IPS DF 4.7 (cell line): ENCODE measurements around the gene MYOG.

Experiments used
- DNase-seq: peaks from one replicate; pipeline ENCODE4 v3.0.0-alpha.2; 2013; ENCODE audit warnings: low spot score; ENCODE audit errors: extremely low read depth

Gene MYOG

DNA sequence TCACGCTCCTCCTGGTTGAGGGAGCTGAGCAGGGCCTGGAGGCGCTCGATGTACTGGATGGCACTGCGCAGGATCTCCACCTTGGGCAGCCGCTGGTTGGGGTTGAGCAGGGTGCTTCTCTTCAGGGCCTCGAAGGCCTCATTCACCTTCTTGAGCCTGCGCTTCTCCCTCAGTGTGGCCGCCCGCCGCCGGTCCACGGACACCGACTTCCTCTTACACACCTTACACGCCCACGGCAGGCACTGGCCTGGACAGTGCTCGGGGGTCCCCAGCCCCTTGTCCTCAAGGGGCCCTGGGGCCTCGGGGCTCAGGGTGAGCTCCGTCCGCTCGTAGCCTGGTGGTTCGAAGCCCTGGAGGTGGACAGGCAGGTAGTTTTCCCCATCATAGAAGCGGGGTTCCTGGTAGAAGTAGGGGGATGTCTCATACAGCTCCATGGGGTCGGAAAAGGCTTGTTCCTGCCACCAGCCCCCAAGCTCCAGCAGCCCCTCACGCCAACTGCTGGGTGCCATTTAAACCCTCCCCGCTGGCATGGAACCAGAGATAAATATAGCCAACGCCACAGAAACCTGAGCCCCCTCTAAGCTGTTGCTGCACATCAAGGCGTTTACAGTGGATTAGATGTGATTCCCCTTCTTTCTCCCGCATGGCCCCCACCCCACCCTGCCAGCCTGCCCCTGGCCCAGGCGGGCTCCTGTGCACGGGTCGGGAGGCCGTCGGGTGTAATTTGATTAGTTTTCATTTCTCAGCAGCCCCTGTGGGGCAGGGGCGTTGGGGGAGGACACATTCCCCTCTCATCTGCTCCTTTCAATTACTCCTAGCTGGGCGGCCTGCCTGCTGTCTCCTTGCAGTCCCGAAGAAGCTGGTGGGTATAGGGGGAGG is at the start of gene MYOG:
MYOG (minus strand) TSS at position 485 of the 879 bp plus-strand sequence; CDS start at position 434, 51 bp downstream.
- no peak for DNase-seq

DNA sequence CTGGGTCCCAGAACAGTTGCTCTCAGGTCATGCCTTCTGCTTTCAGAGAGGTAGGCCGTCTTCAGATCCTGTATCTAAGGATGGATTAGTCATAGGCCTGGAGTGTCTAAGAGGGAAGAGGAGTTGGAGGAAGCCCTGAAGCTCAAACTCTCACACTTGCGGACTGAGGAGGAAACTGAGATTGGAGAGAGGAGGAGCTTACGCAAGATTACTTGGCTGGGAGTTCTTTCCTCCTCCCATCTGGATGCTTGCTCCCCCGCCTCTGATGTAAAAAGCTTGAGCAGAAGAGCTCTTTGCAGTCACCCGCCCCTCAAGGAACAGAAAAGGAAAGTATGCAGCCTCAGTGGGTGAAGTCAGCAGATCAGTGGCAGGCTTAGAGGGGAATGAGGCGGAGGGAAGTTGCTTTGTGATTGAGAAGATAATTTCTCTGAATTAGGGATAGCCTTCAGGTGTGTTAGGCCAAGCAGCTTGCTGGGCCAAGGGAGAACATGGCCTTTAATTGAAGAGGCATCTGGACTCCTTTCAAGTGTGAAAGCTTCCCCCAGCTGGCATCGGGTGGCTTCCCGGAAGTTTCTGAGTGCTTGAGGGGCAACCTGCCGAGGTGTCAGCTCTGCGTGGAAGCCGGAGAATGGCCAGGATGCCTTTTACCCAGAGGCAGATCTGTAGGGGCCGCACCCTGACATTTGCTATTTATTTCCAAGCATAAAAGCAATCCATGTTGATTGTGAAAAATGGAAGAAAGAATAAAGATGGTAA is 48.3 kb upstream of the MYOG start:
- no peak for DNase-seq

DNA sequence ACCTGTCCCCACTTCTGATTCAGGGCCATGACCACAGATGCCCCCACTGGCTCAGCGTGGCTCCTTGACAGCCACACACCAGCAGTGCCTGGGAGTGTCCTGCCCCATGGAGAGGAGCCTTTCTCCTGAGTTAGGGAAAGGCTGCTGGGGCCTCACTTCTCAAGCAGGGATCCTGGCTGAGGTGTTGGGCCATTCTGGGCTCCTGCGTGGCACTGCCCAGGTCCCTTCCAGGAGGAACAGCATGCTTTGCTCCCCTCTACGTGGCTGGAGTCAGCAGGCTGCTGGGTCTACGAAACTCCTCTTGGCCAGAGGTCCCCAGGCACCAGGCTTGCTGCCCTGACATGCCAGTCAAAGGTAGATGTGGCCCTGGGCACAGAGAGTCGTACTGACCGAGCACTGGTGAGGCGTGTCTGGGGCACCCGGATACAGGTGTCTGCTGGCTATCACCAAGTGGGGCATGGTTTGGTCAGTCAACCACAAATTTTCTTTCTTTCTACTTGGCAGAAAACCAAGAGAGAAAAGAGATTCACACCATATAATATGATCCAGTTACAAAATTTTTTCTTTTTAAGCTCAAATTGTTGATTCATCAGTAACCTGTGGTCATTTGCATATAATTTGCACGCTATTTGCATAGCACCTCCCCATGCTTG is 45.9 kb upstream of the MYOG start:
- no peak for DNase-seq

DNA sequence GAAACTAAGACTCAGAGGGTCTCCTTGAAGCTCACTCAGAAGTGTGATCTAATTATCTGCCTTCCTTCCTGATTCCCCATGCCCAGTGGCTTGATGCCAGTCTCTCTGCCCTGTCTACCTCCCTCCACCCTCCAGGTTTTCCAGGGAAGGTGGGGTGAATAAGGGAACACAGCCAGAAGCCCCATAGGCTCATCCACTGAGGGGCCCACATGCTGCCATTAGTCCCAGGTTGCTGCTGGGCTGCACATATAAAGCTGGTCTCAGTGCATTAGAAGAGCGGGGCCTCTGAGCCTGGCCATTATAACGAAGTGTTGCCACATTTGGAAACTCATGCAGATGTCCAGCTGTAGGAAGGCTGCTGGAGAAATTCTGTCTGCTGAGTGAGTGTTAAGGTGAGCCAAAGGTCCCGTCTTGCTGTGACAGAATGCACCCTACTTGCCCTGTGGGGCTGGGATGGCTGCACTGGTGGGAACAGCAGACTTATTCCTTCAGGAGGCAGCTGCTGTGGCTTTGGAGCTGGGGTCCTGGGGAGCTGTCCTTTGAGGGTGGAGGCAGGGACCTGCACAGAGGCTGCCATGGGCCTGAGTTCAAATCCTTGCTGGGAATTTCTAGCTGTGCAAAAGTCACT is 44.7 kb upstream of the MYOG start:
- DNase-seq, result no peak

DNA sequence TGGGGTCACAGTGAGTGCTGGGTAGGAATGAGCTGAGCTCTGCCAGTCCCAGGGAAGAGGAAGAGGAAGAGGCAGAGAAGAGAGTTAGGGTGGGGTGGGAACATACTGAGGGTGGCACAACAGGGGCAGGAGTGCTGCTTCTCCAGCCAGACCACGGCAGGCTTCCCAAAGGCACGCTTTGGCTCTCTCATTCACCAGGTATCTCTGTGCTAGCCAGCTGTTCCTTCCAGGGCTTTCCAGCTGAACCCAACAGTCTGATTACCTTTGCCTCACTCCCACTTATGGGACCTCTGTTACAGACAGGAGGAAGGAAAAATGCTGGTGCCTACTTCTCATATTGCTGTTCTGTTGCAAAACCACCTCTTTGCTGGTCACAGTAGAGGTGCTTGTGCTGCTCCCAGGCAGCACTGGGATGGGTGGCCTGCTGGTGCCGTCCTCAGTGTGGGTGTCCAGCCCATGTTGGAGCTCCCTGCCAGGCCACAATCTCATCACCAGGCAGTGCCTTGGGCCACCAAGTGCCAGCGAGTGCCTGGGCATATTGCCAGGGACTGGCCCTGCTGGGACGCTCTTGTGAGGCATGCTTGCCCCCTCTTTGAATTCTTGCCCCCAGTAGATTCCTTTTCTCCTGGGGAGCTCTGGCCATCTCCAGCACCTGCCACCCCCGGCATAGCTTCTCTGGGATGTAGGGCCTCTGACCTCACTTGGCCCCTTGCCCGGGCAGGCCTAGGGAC is 43.9 kb upstream of the MYOG start:
- no peak for DNase-seq

DNA sequence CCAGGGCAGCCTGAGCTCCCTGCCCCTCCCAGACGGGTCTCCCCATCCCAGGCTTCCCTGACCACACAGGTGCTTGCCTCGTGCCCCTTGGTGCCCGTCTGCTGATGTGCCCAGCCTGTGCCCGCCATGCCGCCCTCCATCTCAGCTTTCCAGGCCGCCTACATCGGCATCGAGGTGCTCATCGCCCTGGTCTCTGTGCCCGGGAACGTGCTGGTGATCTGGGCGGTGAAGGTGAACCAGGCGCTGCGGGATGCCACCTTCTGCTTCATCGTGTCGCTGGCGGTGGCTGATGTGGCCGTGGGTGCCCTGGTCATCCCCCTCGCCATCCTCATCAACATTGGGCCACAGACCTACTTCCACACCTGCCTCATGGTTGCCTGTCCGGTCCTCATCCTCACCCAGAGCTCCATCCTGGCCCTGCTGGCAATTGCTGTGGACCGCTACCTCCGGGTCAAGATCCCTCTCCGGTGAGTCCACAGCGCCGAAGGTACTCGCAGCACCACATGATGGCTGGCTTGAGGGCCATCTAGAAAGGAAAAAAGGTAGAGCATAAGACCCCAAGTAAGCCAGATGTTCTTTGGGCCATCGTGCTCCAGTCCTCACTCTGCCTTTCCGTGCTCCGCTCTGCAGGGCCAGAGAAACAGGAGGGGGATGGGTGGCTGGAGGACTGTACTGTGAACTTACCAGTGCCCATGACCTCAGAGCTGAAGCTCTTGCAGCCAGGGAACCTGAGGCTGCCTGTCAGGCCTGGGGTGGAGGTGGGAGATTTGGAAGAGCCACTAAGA is 43.1 kb upstream of the MYOG start:
- no peak for DNase-seq

DNA sequence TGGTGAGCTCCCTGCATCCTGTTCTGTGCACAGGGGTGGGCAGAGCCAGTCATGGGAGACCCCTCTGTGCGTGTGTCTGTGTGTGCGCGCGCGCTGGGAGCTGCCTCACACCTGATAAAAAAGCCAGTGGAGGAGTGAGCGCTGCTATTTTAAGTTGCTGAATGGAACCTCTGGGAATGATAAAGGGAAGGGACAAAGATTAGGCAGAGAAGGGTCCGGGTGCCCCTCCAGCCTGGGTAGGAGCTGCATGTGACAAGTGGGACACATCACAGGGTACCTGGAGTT is 42.6 kb upstream of the MYOG start:
- no peak for DNase-seq

DNA sequence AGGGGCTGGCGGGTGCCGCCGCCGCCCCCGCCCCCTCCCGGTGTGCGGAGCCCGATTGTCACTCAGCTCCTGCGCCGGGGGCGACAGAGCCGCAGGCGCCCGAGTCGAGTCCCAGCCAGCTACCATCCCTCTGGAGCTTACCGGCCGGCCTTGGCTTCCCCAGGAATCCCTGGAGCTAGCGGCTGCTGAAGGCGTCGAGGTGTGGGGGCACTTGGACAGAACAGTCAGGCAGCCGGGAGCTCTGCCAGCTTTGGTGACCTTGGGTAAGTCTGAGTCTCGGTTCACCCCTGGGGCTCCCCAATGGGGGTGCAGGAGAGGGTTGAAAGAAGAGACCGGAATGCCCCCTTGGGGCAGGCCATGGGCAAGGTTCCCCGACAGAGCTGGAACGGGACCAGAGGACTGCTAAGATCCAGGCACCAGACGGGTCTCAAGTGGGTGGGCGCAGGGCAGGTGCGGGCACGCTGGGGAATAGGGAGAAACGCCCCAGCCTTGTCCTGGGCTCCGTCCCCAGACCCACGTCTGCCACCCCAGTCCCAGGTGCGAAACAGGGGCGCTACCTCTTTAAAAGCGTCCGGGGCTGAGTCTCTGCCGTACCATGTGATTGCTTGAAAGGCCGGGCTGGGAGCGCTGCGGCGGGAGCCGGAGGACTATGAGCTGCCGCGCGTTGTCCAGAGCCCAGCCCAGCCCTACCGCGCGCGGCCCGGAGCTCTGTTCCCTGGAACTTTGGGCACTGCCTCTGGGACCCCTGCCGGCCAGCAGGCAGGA is 42.0 kb upstream of the MYOG start, which contains the start of gene ADORA1:
ADORA1 (plus strand) TSS at position 61 of the 765 bp plus-strand sequence. CDS start 1,116 bp downstream, outside the sequence.
- DNase-seq, result no peak

DNA sequence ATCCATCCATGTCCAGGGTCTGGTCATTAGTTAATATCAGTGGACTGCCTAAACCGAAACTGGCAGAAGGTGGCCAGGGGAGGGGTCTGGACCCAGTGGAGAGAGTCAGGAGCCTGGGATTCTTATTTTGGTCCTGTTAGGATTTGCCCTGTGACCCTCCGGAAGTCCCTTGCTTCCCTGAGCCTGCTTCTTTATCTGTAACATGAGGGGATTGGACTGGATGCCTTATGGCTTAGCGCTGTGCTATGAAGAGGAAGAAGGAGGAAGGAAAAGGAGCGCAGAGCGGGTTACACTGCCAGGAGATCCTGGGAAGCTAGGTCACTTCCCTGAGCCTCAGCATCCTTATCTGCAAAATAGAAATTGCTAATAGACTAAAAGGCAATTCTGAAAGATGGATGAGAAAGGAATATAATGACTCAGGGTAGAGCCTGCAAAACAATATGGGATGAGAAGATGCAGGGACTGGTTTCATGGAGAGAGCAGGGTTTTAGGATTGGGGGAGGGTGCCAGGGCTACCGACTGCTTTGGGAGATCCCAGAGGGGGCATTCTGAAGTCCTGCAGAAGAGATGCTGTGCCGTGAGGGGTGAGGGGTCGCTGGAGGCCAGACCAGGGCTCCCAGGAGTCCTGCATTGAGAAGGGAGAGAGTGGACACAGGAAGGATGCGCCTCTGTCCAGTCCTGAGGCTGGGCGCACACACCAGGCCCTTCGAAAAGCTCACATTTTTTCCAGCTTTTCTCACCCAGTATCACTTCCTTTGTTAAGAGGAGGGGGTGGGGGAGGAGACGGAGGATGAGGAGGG is 41.3 kb upstream of the MYOG start:
- no peak for DNase-seq

DNA sequence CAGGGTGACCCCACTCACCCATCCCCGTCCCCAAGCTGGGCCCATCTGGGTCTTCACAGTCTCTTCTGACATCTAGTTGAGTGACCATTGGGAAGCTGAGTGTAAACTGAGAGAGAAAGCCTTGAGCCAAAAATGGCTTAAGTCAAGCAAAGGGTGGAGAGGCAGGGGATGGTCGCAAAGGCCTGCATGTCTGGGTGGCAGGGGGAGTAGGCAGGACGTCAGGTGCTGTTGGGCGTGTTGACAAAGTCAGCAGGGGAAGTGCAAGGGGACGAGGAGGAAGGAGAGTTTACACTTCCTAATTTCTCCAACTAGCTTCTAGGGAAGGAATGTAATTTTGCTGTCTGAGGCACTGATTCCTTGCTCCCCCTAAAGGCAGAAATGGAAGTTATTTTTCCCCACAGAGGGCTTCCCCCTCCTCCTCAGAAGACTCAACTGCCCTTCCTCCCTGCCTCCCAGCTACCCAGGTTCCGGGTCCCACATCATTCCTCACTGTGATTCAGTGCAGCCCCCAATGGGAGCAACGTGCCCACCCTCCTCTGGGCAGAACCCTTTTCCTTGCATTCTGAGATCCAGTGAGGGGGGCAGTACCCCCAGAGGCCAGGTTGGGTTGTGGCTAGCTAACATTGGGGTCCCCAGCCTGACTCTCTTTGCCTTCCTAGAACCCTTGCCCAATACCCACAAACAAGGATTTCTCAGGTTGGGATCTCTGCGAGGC is 40.5 kb upstream of the MYOG start:
- no peak for DNase-seq

DNA sequence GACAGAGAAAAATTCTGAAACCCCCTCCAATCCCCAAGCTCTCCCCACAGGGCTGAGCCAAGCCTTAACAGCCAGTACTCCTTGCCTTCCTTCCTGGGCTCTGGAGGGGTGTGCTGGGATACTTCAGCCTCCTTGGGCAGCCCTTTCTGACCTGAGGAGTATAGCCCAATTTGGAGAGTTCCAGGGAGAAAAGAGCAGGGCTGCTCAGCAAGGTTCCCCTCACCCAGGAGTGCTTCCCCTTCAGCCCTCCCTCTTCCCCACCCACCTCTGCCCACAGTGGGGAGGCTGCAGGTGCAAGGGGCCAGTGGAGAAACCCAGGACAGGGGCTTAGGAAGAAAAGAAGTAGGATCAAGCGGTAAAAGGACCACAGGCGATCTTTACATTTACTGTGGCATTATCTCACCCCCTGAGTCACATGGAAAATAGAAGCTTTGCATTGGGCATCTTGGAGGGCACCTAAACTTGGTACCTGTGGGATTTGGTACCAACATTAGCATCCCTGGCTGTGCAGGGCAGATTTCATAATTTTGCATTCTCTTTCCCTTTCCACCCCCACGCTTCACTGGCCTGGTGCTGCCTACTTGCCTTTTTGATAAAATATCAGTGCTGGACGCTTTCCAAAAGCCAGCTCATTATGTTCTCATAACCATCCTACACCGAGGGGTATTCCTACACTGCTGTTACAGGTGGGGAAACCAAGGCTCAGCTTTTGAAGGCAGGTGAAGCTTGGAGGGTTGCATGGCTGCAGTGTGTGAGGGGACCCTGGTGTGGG is 38.9 kb upstream of the MYOG start:
- DNase-seq, result no peak

DNA sequence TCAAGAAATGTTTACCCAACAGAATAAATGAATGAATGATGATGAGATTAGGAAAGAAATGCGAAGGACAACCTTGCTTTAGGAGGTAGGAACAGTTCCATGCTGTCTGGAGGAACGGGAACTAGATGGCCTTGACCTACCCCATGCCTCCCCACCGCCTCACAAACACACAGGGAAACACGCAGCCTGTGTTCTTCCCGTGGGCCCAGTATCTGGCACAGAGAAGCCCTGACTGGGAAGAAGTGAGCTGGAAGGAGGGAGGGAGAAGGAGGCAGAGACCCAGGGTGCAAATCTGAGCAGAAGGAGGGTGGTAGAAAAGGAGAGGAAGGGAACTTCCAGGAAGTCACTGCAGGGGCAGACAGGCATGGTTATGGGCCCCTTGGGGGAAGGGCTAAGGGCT is 38.2 kb upstream of the MYOG start:
- DNase-seq, result no peak

DNA sequence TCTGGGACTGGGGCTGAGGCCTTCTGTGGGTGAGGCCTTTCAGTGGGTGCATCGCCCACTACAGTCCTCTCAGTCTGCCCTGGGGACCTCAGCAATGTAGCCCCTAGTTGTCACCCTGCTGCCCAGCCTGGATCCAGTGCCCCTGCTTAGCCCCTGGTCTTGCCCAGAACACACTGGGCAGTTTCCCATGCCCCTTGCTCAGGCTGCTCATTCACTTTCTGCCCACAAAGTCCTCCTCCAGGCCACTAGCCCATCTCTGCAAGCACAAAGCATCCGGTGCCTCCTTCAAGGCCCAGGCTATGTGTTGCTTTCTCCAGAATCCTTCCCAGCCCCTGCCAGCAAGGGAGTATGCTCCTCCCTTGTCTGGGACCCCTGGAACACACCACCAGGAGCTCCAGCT is 36.3 kb upstream of the MYOG start:
- DNase-seq, result no peak

DNA sequence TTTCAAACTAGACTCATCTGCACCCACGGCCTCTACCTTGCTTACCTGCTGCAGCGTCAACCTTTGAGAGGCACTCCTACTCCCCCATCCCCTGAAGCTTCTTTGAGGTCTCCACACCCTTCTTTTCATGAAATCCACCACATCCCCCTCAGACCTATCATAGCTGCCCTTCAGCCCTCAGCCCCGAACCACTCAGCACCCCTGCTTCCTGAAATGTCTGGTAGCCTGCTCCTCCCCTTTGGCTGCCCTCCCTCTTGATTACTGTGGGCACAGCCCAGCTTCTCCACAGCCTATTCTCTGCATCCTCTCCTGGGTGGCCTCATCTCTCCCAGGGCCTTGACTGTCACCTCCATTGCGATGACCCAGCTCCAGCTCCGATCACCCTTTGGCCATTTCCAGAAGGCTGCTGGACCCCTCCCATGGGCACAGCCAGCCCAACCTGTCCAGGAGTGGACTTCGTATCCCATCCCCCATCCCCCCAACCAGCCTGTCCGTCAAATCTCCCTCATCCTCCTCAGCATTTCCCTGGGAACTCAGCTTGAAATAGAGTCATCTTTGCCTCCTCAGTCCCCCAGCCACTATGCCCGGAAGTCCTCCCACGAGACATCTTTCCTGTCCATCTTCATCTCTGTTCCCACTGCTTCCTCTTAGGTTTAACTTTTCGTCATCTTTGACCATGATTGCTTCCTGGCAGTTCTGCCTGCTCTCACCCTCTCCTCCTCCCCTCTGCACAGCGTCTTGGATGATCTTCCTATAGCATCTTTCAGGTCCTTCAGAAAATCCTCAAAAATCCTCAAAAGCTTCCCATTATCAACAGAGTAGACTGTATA is 35.6 kb upstream of the MYOG start:
- no peak for DNase-seq

DNA sequence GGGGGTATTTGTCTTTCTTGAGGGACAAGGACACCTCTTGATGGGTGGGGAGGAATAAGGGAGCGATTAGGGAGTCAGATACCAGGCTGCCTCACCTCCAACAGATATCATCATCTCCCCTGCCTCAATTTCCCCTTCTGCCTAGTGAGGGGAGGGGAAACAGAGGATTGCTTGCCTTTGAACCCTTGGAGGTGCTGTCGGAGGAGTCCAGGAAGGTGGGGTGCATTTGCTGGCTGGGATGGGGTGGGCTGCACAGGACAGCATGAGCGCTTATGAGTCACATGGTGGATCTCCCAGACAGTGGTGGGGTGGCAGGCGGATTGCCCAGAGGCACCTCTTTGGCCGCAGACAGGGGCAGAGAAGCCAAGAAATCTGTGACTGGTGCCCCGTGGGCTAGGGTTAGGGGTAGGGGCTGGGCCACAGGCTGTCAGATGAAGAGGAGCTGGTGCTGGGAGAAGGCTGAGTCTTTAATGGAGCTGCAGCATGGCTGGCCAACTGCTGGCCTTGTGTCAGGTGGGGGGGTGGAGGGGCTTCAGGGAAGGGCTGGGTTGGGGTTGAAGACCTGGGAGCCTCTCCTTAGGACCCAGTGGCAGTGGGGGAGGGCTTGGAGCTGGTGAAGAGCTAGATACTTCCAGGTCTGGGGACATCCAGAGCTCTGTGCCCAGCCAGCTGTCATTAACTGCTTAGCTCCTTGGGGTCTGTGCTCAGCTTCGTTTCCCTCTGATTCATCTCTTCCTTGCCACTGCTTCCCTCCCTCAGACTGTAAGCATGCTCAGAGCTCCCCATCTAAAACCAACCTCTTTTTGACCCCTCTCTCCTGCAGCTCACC is 34.7 kb upstream of the MYOG start:
- no peak for DNase-seq
